ENCODE results near the gene GPR55.

GRCh38 chr2:230954746-230955145 lies 29.7 kb upstream of the GPR55 start:
- no peak for TF ChIP-seq CTCF (IDR thresholded peaks at IDR 0.05; ENCODE audit: low read length)
- TF ChIP-seq EZH2 (IDR thresholded peaks at IDR 0.05; ENCODE audit: borderline replicate concordance, low read length): no peak
